A673 (cell line): Measurements from ENCODE around the gene VCP. TPM values are rescaled to one million over a fixed set of nuclear protein-coding genes. Genes with fewer than 3 reads are reported as not detected.

Experiments used
- BruUV-seq: library from RNA; stranded (reverse); fragments of 400-500 nt; replicated peaks from 2 replicates; lab custom pipeline; 2021; lab: Mats Ljungman, UMichigan
- CTCF ChIA-PET: fragments of 300-600 bp; sonication (Branson Sonifier 250); formaldehyde crosslinking; loops from one replicate; lab custom pipeline; 2022; ENCODE audit warnings: antibody characterized with exemption; lab: Charles Lee
- POLR2A ChIA-PET: fragments of 300-600 bp; sonication (Branson Sonifier 250); formaldehyde crosslinking; loops from one replicate; lab custom pipeline; 2022; ENCODE audit warnings: antibody characterized with exemption; ENCODE audit not compliant: low non-redundant PET; lab: Charles Lee
- DNase-seq: peaks from one replicate; pipeline ENCODE4 v3.0.0-alpha.2; 2015; ENCODE audit warnings: low spot score
- H3K27ac ChIP-seq: fragments of 200-600 bp; sonication (generic); 2 replicates; pipeline ENCODE4 v1.5.1; 2016; ENCODE audit warnings: mixed run types, low read depth, mild to moderate bottlenecking, mixed read lengths, antibody characterized with exemption, low read length; ENCODE audit not compliant: poor library complexity, severe bottlenecking
- H3K27me3 ChIP-seq: fragments of 200-600 bp; sonication (generic); replicated peaks from 2 replicates; pipeline ENCODE4 v1.6.1; 2017; ENCODE audit warnings: mixed run types, low read depth, mild to moderate bottlenecking, mixed read lengths, antibody characterized with exemption, low read length; ENCODE audit not compliant: insufficient read depth, poor library complexity
- H3K36me3 ChIP-seq: fragments of 200-600 bp; sonication (generic); 2 replicates; pipeline ENCODE4 v1.6.1; 2016; ENCODE audit warnings: mixed run types, mild to moderate bottlenecking, mixed read lengths, antibody characterized with exemption, low read length; ENCODE audit not compliant: insufficient read depth, poor library complexity, severe bottlenecking
- H3K4me1 ChIP-seq: fragments of 200-600 bp; sonication (generic); 2 replicates; pipeline ENCODE4 v1.6.1; 2017; ENCODE audit warnings: mixed run types, mild to moderate bottlenecking, mixed read lengths, antibody characterized with exemption, low read length; ENCODE audit not compliant: insufficient read depth, poor library complexity, severe bottlenecking
- H3K4me3 ChIP-seq: fragments of 200-600 bp; sonication (generic); 2 replicates; pipeline ENCODE4 v1.5.1; 2016; ENCODE audit warnings: low read depth, mixed run types, mild to moderate bottlenecking, mixed read lengths, low read length; ENCODE audit not compliant: poor library complexity, severe bottlenecking
- H3K9me3 ChIP-seq: fragments of 200-600 bp; sonication (generic); 2 replicates; pipeline ENCODE4 v1.6.1; 2016; ENCODE audit warnings: mixed run types, low read depth, mild to moderate bottlenecking, mixed read lengths, antibody characterized with exemption, low read length; ENCODE audit not compliant: poor library complexity, severe bottlenecking
- CTCF ChIP-seq: fragments of 300-800, 200-600 bp; sonication (generic); conservative IDR thresholded peaks from 2 replicates; pipeline ENCODE4 v1.5.1; 2017; ENCODE audit warnings: low read depth, mild to moderate bottlenecking, antibody characterized with exemption, low read length, moderate library complexity, mixed read lengths
- EZH2 ChIP-seq: fragments of 200-600 bp; sonication (generic); IDR thresholded peaks from 2 replicates; pipeline ENCODE4 v1.6.1; 2017; ENCODE audit warnings: borderline replicate concordance, low read depth, mild to moderate bottlenecking, mixed read lengths, antibody characterized with exemption, low read length; ENCODE audit not compliant: poor library complexity, severe bottlenecking
- intact Hi-C: fragments of 100-400 bp; cut with micrococcal nuclease; formaldehyde crosslinking; loops from one replicate; pipeline ENCODE4 v1.10.0; 2022; ENCODE audit not compliant: unreplicated experiment
- total RNA-seq: library from RNA; stranded (reverse); gene quantifications from 2 replicates; pipeline ENCODE4 v1.2.3, GENCODE V29; 2021

Gene VCP
- total RNA-seq, 1 experiment from 2014 or later, result 643 TPM

- no TSS peak for BruUV-seq
Observed at GRCh38 chr9:35060548-35061207, 11.7 kb downstream of the VCP start.

GRCh38 chr9:35059438-35059837 lies 13.0 kb downstream of the VCP start:
- BruUV-seq, result TSS peak; percentile 3
- POLR2A ChIA-PET, result no interaction called here
- H3K36me3 ChIP-seq, result peaks cover 95% of the 10 kb centered on the region

More at GRCh38 chr9:35060548-35061207, 11.7 kb downstream of the VCP start:
- H3K27ac ChIP-seq, result no peak overlapping the region
- CTCF ChIA-PET, result no interaction called here
- no peaks in the 10 kb centered on the region for H3K9me3 ChIP-seq
- H3K4me1 ChIP-seq, result no peaks in the 10 kb centered on the region
- no peak for DNase-seq
- POLR2A ChIA-PET, result no interaction called here
- TF ChIP-seq EZH2 (no peak), CTCF (no peak)
- H3K27me3 ChIP-seq, result no peaks in the 10 kb centered on the region
- H3K4me3 ChIP-seq, result no peak overlapping the region
- intact Hi-C loops, result no loop called here
- H3K36me3 ChIP-seq, result peaks cover 100% of the 10 kb centered on the region

GRCh38 chr9:35057271-35057620 lies 15.2 kb downstream of the VCP start:
- intact Hi-C loops, result no loop called here
- Histone ChIP-seq H3K9me3 (no peaks in the 10 kb centered on the region), H3K27ac (no peak overlapping the region), H3K27me3 (no peaks in the 10 kb centered on the region), H3K4me3 (no peak overlapping the region), H3K4me1 (no peaks in the 10 kb centered on the region), H3K36me3 (peaks cover 73% of the 10 kb centered on the region)
- TF ChIP-seq CTCF (no peak), EZH2 (no peak)
- ChIA-PET CTCF (interaction anchor here (0.6 kb wide), 2 partner anchors 14 to 161 kb away, joined by 3 to 10 read pairs; no protein-coding TSS in a partner anchor), POLR2A (no interaction called here)
- DNase-seq, result no peak
- no TSS peak for BruUV-seq

More at GRCh38 chr9:35059438-35059837, 13.0 kb downstream of the VCP start:
- no peak for DNase-seq
- no peaks in the 10 kb centered on the region for H3K4me1 ChIP-seq
- CTCF ChIA-PET, result no interaction called here
- no peak overlapping the region for H3K27ac ChIP-seq
- TF ChIP-seq CTCF (no peak), EZH2 (no peak)
- no peaks in the 10 kb centered on the region for H3K9me3 ChIP-seq
- H3K27me3 ChIP-seq, result no peaks in the 10 kb centered on the region
- no peak overlapping the region for H3K4me3 ChIP-seq
- intact Hi-C loops, result no loop called here
